H9 (cell line): ENCODE data around the gene ATG9B. TPM values are rescaled to one million over a fixed set of nuclear protein-coding genes. Genes with fewer than 3 reads are reported as not detected.

Experiments
- DNase-seq: peaks from one replicate; pipeline ENCODE4 v3.0.0-alpha.2; 2017
- H2AFZ ChIP-seq: one replicate; pipeline ENCODE4 v1.6.1; 2013; ENCODE audit warnings: mild to moderate bottlenecking, low read length, control low read depth, moderate library complexity
- H2AK5ac ChIP-seq: 2 replicates; pipeline ENCODE4 v1.6.1; 2013; ENCODE audit warnings: low read length, control low read depth, mixed read lengths; ENCODE audit not compliant: insufficient read length
- H2BK120ac ChIP-seq: one replicate; pipeline ENCODE4 v1.6.1; 2013; ENCODE audit warnings: low read depth, mild to moderate bottlenecking, low read length, control low read depth, inconsistent platforms; ENCODE audit not compliant: poor library complexity, severe bottlenecking
- H2BK12ac ChIP-seq: 2 replicates; pipeline ENCODE4 v1.6.1; 2013; ENCODE audit warnings: low read length, control low read depth, mixed read lengths, low read depth; ENCODE audit not compliant: insufficient read length
- H2BK15ac ChIP-seq: 2 replicates; pipeline ENCODE4 v1.6.1; 2013; ENCODE audit warnings: low read depth, low read length, control low read depth
- H2BK20ac ChIP-seq: one replicate; pipeline ENCODE4 v1.6.1; 2013; ENCODE audit warnings: low read depth, mild to moderate bottlenecking, low read length, control low read depth, inconsistent platforms; ENCODE audit not compliant: poor library complexity, severe bottlenecking
- H2BK5ac ChIP-seq: 2 replicates; pipeline ENCODE4 v1.6.1; 2013; ENCODE audit warnings: low read length, control low read depth, mixed read lengths; ENCODE audit not compliant: insufficient read length
- H3K14ac ChIP-seq: 2 replicates; pipeline ENCODE4 v1.6.1; 2013; ENCODE audit warnings: low read length, control low read depth; ENCODE audit not compliant: insufficient read depth
- H3K18ac ChIP-seq: 2 replicates; pipeline ENCODE4 v1.6.1; 2013; ENCODE audit warnings: low read depth, mild to moderate bottlenecking, mixed read lengths, low read length, control low read depth; ENCODE audit not compliant: insufficient read length
- H3K23ac ChIP-seq: 2 replicates; pipeline ENCODE4 v1.6.1; 2013; ENCODE audit warnings: low read length, control low read depth, mixed read lengths, low read depth; ENCODE audit not compliant: insufficient read length
- H3K23me2 ChIP-seq: 2 replicates; pipeline ENCODE4 v1.6.1; 2013; ENCODE audit warnings: low read depth, mild to moderate bottlenecking, mixed read lengths, low read length, control low read depth; ENCODE audit not compliant: insufficient read length, poor library complexity, severe bottlenecking
- H3K27ac ChIP-seq: 2 replicates; pipeline ENCODE4 v1.5.1; 2013; ENCODE audit warnings: low read length, control low read depth, mixed read lengths, low read depth; ENCODE audit not compliant: insufficient read length
- H3K27me3 ChIP-seq: 2 replicates; pipeline ENCODE4 v1.6.1; 2013; ENCODE audit warnings: low read length, control low read depth, inconsistent platforms; ENCODE audit not compliant: insufficient read depth
- H3K4ac ChIP-seq: 2 replicates; pipeline ENCODE4 v1.6.1; 2013; ENCODE audit warnings: low read depth, mild to moderate bottlenecking, control low read depth, inconsistent platforms, low read length, moderate library complexity
- H3K4me1 ChIP-seq: 2 replicates; pipeline ENCODE4 v1.6.1; 2013; ENCODE audit warnings: low read length, control low read depth, inconsistent platforms; ENCODE audit not compliant: insufficient read depth
- H3K4me2 ChIP-seq: 2 replicates; pipeline ENCODE4 v1.6.1; 2013; ENCODE audit warnings: low read length, control low read depth, mixed read lengths; ENCODE audit not compliant: insufficient read length, insufficient read depth
- H3K56ac ChIP-seq: 2 replicates; pipeline ENCODE4 v1.6.1; 2013; ENCODE audit warnings: low read depth, mild to moderate bottlenecking, mixed read lengths, low read length, control low read depth; ENCODE audit not compliant: insufficient read length
- H3K79me1 ChIP-seq: 2 replicates; pipeline ENCODE4 v1.6.1; 2013; ENCODE audit warnings: low read depth, mild to moderate bottlenecking, moderate library complexity, low read length, control low read depth, inconsistent platforms; ENCODE audit not compliant: insufficient read depth, poor library complexity, severe bottlenecking
- H3K79me2 ChIP-seq: 2 replicates; pipeline ENCODE4 v1.6.1; 2013; ENCODE audit warnings: low read length, control low read depth, inconsistent platforms; ENCODE audit not compliant: insufficient read depth
- H3K9ac ChIP-seq: 2 replicates; pipeline ENCODE4 v1.6.1; 2013; ENCODE audit warnings: low read length, control low read depth, mixed read lengths; ENCODE audit not compliant: insufficient read length; ENCODE audit errors: extremely low read depth
- H3K9me3 ChIP-seq: one replicate; pipeline ENCODE4 v1.6.1; 2013; ENCODE audit warnings: low read depth, low read length, inconsistent platforms; ENCODE audit not compliant: control insufficient read depth
- H3T11ph ChIP-seq: one replicate; pipeline ENCODE4 v1.6.1; 2013; ENCODE audit warnings: mild to moderate bottlenecking, low read length, control low read depth, inconsistent platforms
- H4K20me1 ChIP-seq: one replicate; pipeline ENCODE4 v1.6.1; 2013; ENCODE audit not compliant: control insufficient read depth, insufficient read length, insufficient read depth
- H4K5ac ChIP-seq: 2 replicates; pipeline ENCODE4 v1.6.1; 2013; ENCODE audit warnings: low read depth, mild to moderate bottlenecking, mixed read lengths, low read length, control low read depth; ENCODE audit not compliant: insufficient read length
- H4K8ac ChIP-seq: replicated peaks from 2 replicates; pipeline ENCODE4 v1.6.1; 2013; ENCODE audit warnings: low read length, control low read depth, mixed read lengths, low read depth; ENCODE audit not compliant: insufficient read length
- H4K91ac ChIP-seq: 2 replicates; pipeline ENCODE4 v1.6.1; 2013; ENCODE audit warnings: low read depth, mild to moderate bottlenecking, moderate library complexity, mixed read lengths, low read length, control low read depth; ENCODE audit not compliant: insufficient read length
- H3K27ac Mint-ChIP-seq, 3 experiments: 2 replicates in 2 of 3; 3 replicates in 1 of 3; pipeline ENCODE4 v1.8.0; 2020 to 2021; ENCODE audit warnings: mixed read lengths in 3 of 3, mild to moderate bottlenecking in 1 of 3, moderate library complexity in 1 of 3
- H3K27me3 Mint-ChIP-seq: 2 replicates; pipeline ENCODE4 v1.8.0; 2021; ENCODE audit warnings: low read depth, mild to moderate bottlenecking, moderate library complexity, mixed read lengths
- H3K36me3 Mint-ChIP-seq, 3 experiments: 2 replicates in 2 of 3; 3 replicates in 1 of 3; pipeline ENCODE4 v1.8.0; 2020 to 2021; ENCODE audit warnings: low read depth in 3 of 3, mixed read lengths in 3 of 3; ENCODE audit not compliant: insufficient read depth in 1 of 3
- H3K4me1 Mint-ChIP-seq, 2 experiments: 2 replicates each; pipeline ENCODE4 v1.8.0; 2020; ENCODE audit warnings: mixed read lengths in 2 of 2
- H3K4me3 Mint-ChIP-seq, 2 experiments: 2 replicates in 1 of 2; 3 replicates in 1 of 2; pipeline ENCODE4 v1.8.0; 2020 to 2021; ENCODE audit warnings: mild to moderate bottlenecking in 2 of 2, mixed read lengths in 2 of 2, moderate library complexity in 1 of 2
- H3K9me3 Mint-ChIP-seq, 2 experiments: 2 replicates in 1 of 2; 3 replicates in 1 of 2; pipeline ENCODE4 v1.8.0; 2020; ENCODE audit warnings: mild to moderate bottlenecking in 2 of 2, mixed read lengths in 2 of 2, moderate library complexity in 1 of 2
- WGBS: extraction: QIAGEN DNeasy Blood & Tissue Kit; methylation state at CpG from one replicate; pipeline ENCODE4 v1.1.7; 2013; ENCODE audit warnings: missing lambda C conversion rate, low lambda C conversion rate, mixed read lengths; ENCODE audit not compliant: insufficient read length; ENCODE audit errors: extremely low coverage; 5-methylcytosine and 5-hydroxymethylcytosine counted together
- total RNA-seq: library from RNA; stranded (reverse); gene quantifications from 2 replicates; pipeline ENCODE4 v1.2.1, GENCODE V29; 2021
- TF ChIP-seq, protein P1 (sequence below): fragments of 200-600 bp; sonication (generic); conservative IDR thresholded peaks from 3 replicates; pipeline ENCODE4 v1.8.0; 2021; ENCODE audit warnings: antibody characterized with exemption, mild to moderate bottlenecking

Gene ATG9B
- total RNA-seq, 1 experiment from 2014 or later: 1.5 TPM

DNA sequence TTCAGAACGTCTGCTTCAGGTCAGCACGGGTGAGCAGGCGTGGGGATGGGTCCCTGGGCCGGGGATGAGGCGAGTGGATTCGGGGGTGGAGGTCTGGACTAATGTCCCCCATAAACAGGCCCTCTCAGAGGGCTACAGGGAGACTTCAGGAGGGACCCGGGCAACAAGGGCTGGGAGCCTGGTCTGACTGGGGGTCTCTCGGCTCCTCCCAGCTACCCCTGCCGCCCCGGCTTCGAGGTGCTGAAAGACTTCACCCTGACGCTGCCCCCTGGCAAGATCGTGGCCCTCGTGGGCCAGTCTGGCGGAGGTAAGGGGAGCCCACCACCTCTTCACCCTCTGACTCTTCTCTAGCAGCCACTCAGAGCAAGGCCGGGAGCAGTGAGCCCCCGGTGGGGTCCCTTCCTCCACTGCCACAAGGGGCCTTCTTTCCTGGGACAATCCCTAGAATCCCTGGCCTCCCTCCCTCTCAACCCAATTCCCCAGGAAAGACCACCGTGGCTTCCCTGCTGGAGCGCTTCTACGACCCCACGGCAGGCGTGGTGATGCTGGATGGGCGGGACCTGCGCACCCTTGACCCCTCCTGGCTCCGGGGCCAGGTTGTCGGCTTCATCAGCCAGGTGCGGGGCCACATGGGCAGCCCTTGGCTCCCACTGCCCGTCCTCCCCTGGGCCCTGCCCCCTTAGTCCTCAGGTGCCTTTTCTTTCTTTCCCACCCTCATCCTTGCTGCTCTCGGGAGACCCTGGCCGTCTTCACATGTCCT, 16.5 kb upstream of the ATG9B start:
- no peak overlapping the region for H3K4ac ChIP-seq
- no peak overlapping the region for H4K5ac ChIP-seq
- no peaks in the 10 kb centered on the region for H4K20me1 ChIP-seq
- Mint-ChIP-seq H3K4me1 (peaks cover 2% of the 10 kb centered on the region in 2 experiments; a peak in 1 of 4 replicates), H3K9me3 (no peaks in the 10 kb centered on the region; a peak in 1 of 5 replicates), H3K4me3 (no peak overlapping the region), H3K27ac (no peak overlapping the region), H3K27me3 (peaks cover 5% of the 10 kb centered on the region), H3K36me3 (no peaks in the 10 kb centered on the region; a peak in 2 of 7 replicates)
- H3K9ac ChIP-seq: no peak overlapping the region
- no peak overlapping the region for H2BK15ac ChIP-seq
- H3K23ac ChIP-seq: no peak overlapping the region
- H3K4me2 ChIP-seq: no peak overlapping the region
- no peak overlapping the region for H2BK120ac ChIP-seq
- no peak overlapping the region for H4K8ac ChIP-seq
- H3K4me1 ChIP-seq: no peaks in the 10 kb centered on the region
- H3K9me3 ChIP-seq: no peaks in the 10 kb centered on the region
- DNase-seq: no peak
- H3K79me2 ChIP-seq: no peaks in the 10 kb centered on the region
- no peak overlapping the region for H4K91ac ChIP-seq
- H3K56ac ChIP-seq: no peak overlapping the region
- no peaks in the 10 kb centered on the region for H3K79me1 ChIP-seq
- TF ChIP-seq, protein P1, sequence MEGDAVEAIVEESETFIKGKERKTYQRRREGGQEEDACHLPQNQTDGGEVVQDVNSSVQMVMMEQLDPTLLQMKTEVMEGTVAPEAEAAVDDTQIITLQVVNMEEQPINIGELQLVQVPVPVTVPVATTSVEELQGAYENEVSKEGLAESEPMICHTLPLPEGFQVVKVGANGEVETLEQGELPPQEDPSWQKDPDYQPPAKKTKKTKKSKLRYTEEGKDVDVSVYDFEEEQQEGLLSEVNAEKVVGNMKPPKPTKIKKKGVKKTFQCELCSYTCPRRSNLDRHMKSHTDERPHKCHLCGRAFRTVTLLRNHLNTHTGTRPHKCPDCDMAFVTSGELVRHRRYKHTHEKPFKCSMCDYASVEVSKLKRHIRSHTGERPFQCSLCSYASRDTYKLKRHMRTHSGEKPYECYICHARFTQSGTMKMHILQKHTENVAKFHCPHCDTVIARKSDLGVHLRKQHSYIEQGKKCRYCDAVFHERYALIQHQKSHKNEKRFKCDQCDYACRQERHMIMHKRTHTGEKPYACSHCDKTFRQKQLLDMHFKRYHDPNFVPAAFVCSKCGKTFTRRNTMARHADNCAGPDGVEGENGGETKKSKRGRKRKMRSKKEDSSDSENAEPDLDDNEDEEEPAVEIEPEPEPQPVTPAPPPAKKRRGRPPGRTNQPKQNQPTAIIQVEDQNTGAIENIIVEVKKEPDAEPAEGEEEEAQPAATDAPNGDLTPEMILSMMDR: no peak
- no peak overlapping the region for H3K27ac ChIP-seq
- no peaks in the 10 kb centered on the region for H3K23me2 ChIP-seq
- H2BK5ac ChIP-seq: no peak overlapping the region
- H3K27me3 ChIP-seq: no peaks in the 10 kb centered on the region
- no peak overlapping the region for H2BK12ac ChIP-seq
- H2BK20ac ChIP-seq: no peak overlapping the region
- H2AK5ac ChIP-seq: no peak overlapping the region
- H3K18ac ChIP-seq: no peak overlapping the region
- no CpG with 5 or more reads among the region's 30 CpGs for WGBS
- no peak overlapping the region for H3K14ac ChIP-seq
- H3T11ph ChIP-seq: no peak overlapping the region
- H2AFZ ChIP-seq: no peak overlapping the region
